ENCODE data around the gene ZNF578.
"Not testable (repeated sequence)": the region's sequence is repeated elsewhere in the genome, so short reads cannot be mapped to it uniquely, and the experiment has no call there.

The ZNF578 gene

GRCh38 chr19:52557231-52557995 lies 104.1 kb downstream of the ZNF578 start:
- Mint-ChIP-seq H3K27me3 (ENCODE audit: low read depth) (no peaks in the 10 kb centered on the region), H3K27ac (no peak overlapping the region), H3K4me3 (no peak overlapping the region), H3K9me3 (peaks cover 69% of the 10 kb centered on the region), H3K36me3 (ENCODE audit: low read depth) (peaks cover 96% of the 10 kb centered on the region), H3K4me1 (no peaks in the 10 kb centered on the region)
- no peak for TF ChIP-seq CTCF (IDR thresholded peaks at IDR 0.05; ENCODE audit: unreplicated experiment in 3 of 3)

- H3K9me3 Mint-ChIP-seq, result peaks cover 56% of the 10 kb centered on the region
- H3K36me3 Mint-ChIP-seq (ENCODE audit: low read depth), result peaks cover 96% of the 10 kb centered on the region
- H3K4me1 Mint-ChIP-seq; H3K27ac Mint-ChIP-seq; H3K27me3 Mint-ChIP-seq (ENCODE audit: low read depth); H3K4me3 Mint-ChIP-seq: not testable (repeated sequence)
These were observed 105.5 kb downstream of the ZNF578 start for GRCh38 chr19:52558732-52559445.

GRCh38 chr19:52561611-52562010 lies 108.3 kb downstream of the ZNF578 start:
- H3K27ac Mint-ChIP-seq; H3K4me1 Mint-ChIP-seq; H3K4me3 Mint-ChIP-seq; H3K27me3 Mint-ChIP-seq (ENCODE audit: low read depth): not testable (repeated sequence)
- H3K9me3 Mint-ChIP-seq, result peaks cover 43% of the 10 kb centered on the region
- peaks cover 88% of the 10 kb centered on the region for H3K36me3 Mint-ChIP-seq (ENCODE audit: low read depth)

All from nephron (organoid).